ENCODE results near the gene TRAF2. TPM values are rescaled to one million over a fixed set of nuclear protein-coding genes. Genes with fewer than 3 reads are reported as not detected.

TRAF2 gene
- total and polyA plus RNA-seq, 2 of the 13 experiments (the other 11 are each of a cell fraction or from before 2014, with no cell fraction given) = 12.4 to 13.6 TPM

GRCh38 chr9:136851941-136852663 is 34.2 kb upstream of the TRAF2 start, which contains the start of gene MAMDC4 (continued):
- no peak for TF ChIP-seq MTA3 (CRISPR knock-in tag; IDR thresholded peaks at IDR 0.05)
- TF ChIP-seq DNMT1 (CRISPR knock-in tag; IDR thresholded peaks at IDR 0.05) = 0 out of 2 replicates have a peak, but pooled peaks have one; percentile 32
- no peak for TF ChIP-seq KDM1A (CRISPR knock-in tag; IDR thresholded peaks at IDR 0.05)
- TF ChIP-seq POLR2G (IDR thresholded peaks at IDR 0.05; ENCODE audit: low read depth, low read length) = peak; percentile 17
- no peak for TF ChIP-seq MBNL3 (CRISPR knock-in tag; conservative IDR thresholded peaks at IDR 0.05)
- TF ChIP-seq BHLHE40 (IDR thresholded peaks at IDR 0.05; ENCODE audit: low read length) = peak; percentile 38; the same call in 1 of the 2 replicates
- TF ChIP-seq ZBTB38 (CRISPR knock-in tag; IDR thresholded peaks at IDR 0.05) = peak; percentile 55; the same call in 1 of the 2 replicates
- TF ChIP-seq ZNF451 (CRISPR knock-in tag; IDR thresholded peaks at IDR 0.05) = 0 out of 2 replicates have a peak, but pooled peaks have one; percentile 23
- TF ChIP-seq GABPB1 (CRISPR knock-in tag; IDR thresholded peaks at IDR 0.05) = peak; percentile 15; the same call in 1 of the 2 replicates
- peak; percentile 74 for TF ChIP-seq AGO1 (IDR thresholded peaks at IDR 0.05; ENCODE audit: low read depth, low read length, poor library complexity, severe bottlenecking)
- peak; percentile 67 for TF ChIP-seq RBFOX2 (IDR thresholded peaks at IDR 0.05; ENCODE audit: low read depth, low read length)
- no peak for TF ChIP-seq HBP1 (CRISPR knock-in tag; IDR thresholded peaks at IDR 0.05; ENCODE audit: low read depth)
- 0 out of 2 replicates have a peak, but pooled peaks have one; percentile 62 for TF ChIP-seq ZNF224 (CRISPR knock-in tag; IDR thresholded peaks at IDR 0.05)
- no peak for TF ChIP-seq CHCHD3 (CRISPR knock-in tag; IDR thresholded peaks at IDR 0.05)
- no peak for TF ChIP-seq ZNF609 (CRISPR knock-in tag; IDR thresholded peaks at IDR 0.05; ENCODE audit: borderline replicate concordance)
- TF ChIP-seq ZBTB33 (CRISPR knock-in tag; IDR thresholded peaks at IDR 0.05) = peak; percentile 65; the same call in 1 of the 2 replicates
